HG03039 (cell line): Measurements from ENCODE around the gene GREB1L.
"Not testable (repeated sequence)": the region's sequence is repeated elsewhere in the genome, so short reads cannot be mapped to it uniquely, and the experiment has no call there.

ENCODE experiments used
- ATAC-seq: cut with Tn5 transposase; IDR thresholded peaks from one replicate; pipeline ENCODE4 v1.9.1; 2021; ENCODE audit warnings: mild to moderate bottlenecking, moderate library complexity; ENCODE audit not compliant: unreplicated experiment

Gene GREB1L

DNA sequence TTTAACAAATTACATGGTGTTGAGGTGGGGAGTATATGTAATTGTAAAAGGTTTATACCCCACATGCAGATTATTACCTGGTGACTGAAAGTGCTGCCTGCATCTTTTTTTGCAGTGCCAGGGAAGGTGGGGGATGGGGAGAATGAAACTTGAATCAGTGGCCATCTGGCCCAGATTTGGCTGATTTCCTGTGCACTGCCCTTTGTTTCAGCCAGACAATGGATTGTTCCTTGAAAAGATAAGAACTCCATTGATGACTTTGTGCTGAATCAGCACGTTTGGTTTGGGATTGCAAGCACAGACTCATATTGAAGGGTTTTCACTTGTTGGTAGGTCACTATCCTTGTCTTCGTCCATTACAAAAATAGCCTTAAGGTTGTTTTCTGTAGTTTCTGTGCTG is 20.9 kb downstream of the GREB1L start:
- ATAC-seq = no peak

DNA sequence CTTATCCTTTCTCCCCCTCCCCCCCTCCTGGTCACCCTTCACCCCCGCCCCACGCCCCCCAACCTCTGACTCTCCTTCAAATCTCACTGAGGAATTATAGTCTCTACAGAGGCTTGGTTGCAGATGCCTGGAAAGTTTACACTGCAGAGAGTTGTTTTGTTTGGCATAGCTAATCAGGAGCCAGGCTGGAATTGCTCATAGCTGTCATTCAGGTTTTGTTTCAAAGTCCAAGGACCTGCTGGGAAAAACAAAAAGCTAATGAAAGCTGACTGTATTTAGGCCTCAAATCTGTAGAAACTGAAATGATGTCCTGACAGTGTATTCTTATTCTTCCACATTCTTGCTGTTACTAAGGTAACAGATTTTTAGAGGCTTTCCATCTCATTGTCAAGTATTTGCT is 22.6 kb downstream of the GREB1L start:
- ATAC-seq = no peak

GRCh38 chr18:21265971-21266673 is 24.1 kb downstream of the GREB1L start:
- no peak for ATAC-seq

DNA sequence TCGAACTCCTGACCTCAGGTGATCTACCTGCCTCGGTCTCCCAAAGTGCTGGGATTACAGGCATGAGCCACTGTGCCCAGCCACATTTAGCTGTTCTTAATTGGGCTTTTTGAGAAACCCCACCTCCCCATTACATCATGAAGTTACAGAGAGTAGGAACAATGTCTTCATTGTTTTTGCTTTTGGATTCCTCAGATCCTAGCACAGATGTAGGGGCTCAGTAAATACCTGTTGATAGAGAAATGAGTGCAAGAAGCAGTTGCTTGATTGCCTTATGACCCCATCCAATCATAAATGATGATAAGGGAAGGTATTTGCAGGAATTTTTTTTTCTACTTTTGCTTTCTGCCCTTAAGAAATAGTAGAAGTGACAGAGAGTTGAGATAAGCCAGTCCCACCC is 25.4 kb downstream of the GREB1L start:
- ATAC-seq = no peak

GRCh38 chr18:21269349-21269748 is 27.3 kb downstream of the GREB1L start:
- no peak for ATAC-seq

GRCh38 chr18:21270453-21270852 is 28.4 kb downstream of the GREB1L start:
- no peak for ATAC-seq

GRCh38 chr18:21272016-21272579 is 30.1 kb downstream of the GREB1L start:
- no peak for ATAC-seq

GRCh38 chr18:21273568-21273967 is 31.5 kb downstream of the GREB1L start:
- no peak for ATAC-seq

DNA sequence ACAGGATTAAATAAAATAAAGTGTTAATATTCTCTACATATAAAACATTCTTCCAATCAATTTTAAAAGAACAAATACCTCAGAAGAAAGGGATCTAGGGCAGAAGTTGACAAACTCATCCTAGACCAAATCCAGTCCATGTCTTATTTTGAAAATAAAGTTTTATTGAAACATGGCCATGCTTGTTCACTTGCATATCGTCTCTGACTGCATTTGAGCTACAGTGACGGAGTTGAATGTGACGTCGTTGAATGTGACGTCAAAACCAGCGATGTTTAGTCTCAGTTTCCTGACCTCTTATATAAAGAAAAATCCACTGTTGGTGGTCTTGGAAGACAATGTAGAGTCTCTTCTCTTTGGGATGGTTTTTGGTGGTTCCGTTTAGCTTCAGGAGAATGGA is 33.6 kb downstream of the GREB1L start:
- ATAC-seq = no peak

DNA sequence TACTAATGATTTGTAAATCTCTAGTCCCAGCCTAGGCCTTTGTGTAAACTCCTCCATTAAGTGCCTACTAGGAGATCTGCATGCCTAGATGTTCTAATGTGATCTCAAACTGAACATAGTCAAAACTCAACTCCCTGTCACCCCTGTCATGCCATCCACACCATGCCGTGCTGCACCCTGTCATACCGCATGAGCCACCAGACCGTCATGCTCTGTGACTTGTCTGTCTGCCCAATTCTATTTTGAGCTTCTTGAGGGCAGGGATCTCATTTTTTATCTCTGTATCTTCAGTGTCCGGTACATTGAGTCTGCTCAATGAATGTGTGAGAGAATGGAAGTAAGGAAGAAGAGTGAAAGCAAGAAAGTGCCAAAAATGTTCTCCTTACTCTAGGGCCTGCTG is 35.5 kb downstream of the GREB1L start:
- no peak for ATAC-seq

DNA sequence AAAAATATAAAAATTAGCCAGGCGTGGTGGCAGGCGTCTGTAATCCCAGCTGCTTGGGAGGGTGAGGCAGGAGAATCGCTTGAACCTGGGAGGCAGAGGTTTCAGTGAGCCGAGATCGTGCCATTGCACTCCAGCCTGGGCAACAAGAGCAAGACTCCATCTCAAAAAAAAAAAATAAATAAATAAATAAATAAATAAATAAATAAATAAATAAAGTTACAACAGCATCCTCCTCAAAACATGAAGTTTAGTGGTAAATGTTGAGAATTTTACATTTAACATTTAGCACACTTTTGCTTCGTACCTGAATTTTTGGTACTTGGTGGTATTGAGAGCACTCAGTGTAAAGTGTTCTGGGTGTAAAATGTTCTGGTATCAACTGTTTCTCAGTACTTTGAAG is 36.2 kb downstream of the GREB1L start:
- not testable (repeated sequence) for ATAC-seq

- ATAC-seq = no peak
Measured at GRCh38 chr18:21281603-21282002, 39.6 kb downstream of the GREB1L start.

GRCh38 chr18:21284540-21284939 is 42.5 kb downstream of the GREB1L start:
- ATAC-seq = no peak

GRCh38 chr18:21289827-21290226 is 47.8 kb downstream of the GREB1L start:
- no peak for ATAC-seq

- no peak for ATAC-seq
Measured at GRCh38 chr18:21291106-21291505, 49.1 kb downstream of the GREB1L start.

DNA sequence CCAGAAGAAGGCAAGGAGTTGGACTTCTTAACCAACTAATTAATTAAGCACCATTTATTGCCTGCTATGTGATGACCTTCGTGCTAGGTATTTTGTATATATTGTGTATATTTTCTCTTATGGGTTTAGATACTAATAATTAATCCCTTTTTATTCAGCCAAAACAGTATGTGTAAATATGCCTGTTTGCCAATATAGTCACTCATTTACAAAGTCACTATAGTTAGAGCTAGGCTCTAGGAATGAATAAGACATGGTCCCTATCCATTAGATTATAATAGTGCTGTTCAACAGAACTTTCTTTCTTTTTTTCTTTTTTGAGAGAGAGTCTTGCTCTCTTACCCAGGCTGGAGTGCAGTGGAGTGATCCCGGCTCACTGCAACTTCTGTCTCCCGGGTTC is 51.4 kb downstream of the GREB1L start:
- no peak for ATAC-seq

DNA sequence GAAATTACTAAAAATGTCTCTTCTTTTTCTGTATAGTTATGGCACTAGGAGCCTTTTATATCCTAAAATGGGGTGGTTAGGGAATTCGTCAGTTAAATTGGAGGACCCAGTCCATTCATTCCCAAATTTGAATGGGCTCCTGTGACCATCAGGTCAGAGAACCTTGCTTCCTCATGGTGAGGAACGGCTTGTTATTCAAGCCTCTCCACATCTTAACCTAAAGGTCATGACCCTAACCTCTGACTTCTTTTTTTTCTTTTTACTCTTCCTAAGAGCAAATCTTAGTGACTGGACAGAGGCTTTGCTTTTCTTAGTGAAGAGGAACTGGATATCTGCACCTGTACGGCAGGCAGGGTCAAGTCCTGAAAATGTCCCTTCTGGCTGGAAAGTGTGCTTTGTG is 53.1 kb downstream of the GREB1L start:
- no peak for ATAC-seq

GRCh38 chr18:21296045-21296444 is 54.0 kb downstream of the GREB1L start:
- no peak for ATAC-seq

DNA sequence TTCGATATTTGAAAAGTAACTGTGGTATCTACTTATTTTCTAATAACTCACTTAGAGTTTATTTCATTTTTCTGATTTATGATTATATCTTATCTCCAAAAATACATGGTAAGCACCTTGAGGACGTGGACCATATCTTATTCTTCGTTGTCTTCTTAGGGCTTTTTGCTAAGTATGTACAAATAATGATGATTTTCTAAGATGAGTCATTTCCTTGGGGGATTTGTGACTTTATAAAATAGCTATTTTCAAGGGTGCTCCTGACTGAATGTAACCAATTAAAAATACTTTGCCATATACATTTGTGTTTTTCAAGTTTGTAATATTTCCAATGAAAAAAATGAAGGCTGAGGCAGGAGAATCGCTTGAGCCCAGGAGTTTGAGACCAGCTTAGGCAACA is 56.3 kb downstream of the GREB1L start:
- ATAC-seq = no peak

DNA sequence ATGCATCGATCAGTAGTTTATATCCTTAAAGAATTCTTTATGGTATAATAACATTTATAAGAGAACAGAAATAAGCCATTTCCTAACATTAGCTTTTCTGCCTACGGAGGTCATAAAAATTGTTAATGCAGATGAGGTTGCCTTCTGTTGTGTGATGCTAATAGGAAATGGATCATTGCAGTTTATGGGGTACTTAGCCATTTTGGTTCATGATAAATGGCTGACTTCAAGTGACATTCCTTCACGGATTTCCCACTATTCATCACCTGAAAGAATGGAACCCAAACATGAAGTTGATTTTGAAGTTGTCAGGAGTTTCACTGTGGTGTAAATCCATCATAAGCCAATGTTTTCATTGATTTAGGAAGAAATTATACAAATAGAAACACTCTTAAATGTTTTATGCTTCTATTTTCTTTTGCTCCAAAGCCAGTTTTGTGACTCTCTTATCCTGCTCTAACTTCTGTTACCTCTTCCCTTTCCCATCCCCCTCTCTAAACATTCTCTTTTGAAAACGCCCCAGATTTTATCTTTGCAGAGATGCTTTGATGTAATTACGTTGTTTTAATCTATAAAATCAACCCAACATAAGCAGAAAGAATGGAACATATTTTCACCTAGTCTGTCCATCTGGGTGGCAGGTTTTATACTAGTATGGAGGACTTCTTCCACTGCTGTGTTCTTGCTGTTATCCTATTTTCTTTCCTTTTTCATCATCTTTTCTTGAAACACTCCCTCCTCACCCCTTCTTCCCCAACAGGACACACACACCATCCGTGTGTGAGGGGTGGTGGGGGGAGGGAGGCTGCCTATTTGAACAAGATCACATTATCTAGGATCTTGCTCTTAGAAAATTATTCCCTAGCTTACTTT is 58.2 kb downstream of the GREB1L start:
- ATAC-seq = no peak

GRCh38 chr18:21300908-21301200 is 58.8 kb downstream of the GREB1L start:
- no peak for ATAC-seq

- no peak for ATAC-seq
Measured at GRCh38 chr18:21303445-21303844, 61.4 kb downstream of the GREB1L start.
